Fibroblast of pulmonary artery (primary cell): ENCODE results near the gene SASH1.

ENCODE experiments used
- DNase-seq: peaks from one replicate; pipeline ENCODE4 v3.0.0-alpha.2; 2010; ENCODE audit warnings: low read depth
- H3K4me3 ChIP-seq: replicated peaks from 2 replicates; pipeline ENCODE4 v1.5.1; 2011; ENCODE audit warnings: low read depth, mild to moderate bottlenecking, control low read depth, low read length, moderate library complexity
- TF ChIP-seq, protein P1 (sequence below): IDR thresholded peaks from 2 replicates; pipeline ENCODE4 v1.5.1; 2011; ENCODE audit warnings: mild to moderate bottlenecking, control low read depth, low read length, inconsistent platforms; ENCODE audit errors: missing control alignments

The SASH1 gene

DNA sequence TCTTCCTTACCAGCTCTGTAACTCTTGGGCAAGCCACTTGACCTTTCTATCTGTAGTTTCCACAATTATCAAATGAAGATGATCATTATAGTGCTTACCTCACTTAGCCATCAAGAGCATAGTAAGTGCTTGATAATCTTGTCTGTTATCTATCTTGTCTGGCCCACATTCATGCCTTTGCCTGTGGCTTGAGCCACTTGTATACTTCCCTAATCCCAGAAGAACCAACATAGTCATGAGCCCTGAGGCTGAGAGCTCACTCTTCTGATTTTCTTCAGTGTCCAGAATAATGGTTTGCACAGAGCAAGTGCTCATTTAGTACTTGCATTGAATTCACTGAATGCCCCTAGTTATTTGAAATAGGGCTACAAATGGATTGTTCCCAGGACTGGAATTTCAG is 108.2 kb downstream of the SASH1 start:
- no peak for DNase-seq
- TF ChIP-seq, protein P1, sequence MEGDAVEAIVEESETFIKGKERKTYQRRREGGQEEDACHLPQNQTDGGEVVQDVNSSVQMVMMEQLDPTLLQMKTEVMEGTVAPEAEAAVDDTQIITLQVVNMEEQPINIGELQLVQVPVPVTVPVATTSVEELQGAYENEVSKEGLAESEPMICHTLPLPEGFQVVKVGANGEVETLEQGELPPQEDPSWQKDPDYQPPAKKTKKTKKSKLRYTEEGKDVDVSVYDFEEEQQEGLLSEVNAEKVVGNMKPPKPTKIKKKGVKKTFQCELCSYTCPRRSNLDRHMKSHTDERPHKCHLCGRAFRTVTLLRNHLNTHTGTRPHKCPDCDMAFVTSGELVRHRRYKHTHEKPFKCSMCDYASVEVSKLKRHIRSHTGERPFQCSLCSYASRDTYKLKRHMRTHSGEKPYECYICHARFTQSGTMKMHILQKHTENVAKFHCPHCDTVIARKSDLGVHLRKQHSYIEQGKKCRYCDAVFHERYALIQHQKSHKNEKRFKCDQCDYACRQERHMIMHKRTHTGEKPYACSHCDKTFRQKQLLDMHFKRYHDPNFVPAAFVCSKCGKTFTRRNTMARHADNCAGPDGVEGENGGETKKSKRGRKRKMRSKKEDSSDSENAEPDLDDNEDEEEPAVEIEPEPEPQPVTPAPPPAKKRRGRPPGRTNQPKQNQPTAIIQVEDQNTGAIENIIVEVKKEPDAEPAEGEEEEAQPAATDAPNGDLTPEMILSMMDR, result no peak
- no peak overlapping the region for H3K4me3 ChIP-seq

DNA sequence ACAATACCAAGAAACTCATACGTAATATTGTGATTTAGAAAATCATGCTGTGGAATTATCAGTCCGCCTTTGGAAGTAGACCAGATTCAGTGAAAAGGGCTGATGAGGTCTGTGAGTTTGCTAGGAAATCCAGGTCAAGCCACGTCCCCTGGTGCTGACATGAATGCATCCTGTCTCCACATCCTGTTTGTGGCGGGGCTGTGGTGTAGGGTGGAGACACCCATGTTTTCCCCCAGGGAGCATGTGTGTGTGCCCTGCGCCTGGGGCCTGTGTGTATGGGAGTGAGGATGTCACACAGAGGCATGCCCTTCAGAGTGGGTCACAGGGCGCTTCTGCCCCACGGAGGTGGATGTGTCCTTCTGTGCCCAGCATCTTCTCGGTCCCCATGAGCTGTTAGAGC is 109.1 kb downstream of the SASH1 start:
- H3K4me3 ChIP-seq, result no peak overlapping the region
- DNase-seq, result no peak
- TF ChIP-seq, protein P1, result no peak

DNA sequence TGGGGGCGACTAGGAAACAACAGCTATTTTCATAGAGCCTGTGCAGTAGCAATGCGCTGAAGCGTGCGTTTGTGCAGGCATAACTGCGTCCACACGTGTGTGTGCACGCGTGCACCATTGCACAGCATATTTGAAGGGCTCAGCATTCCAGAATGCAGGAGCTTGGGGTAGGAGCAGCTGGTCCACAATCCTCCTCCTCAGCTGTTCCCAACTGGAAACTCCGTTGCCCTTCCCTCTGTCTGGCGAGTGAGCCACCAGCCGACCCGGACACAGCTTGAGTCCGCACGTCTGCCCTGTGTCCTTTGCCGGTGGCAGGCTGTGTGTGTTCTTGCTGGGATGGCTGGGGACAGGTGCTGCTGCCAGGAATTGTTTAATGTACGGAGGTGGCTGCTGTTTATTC is 110.2 kb downstream of the SASH1 start:
- TF ChIP-seq, protein P1, result no peak
- no peak overlapping the region for H3K4me3 ChIP-seq
- no peak for DNase-seq

DNA sequence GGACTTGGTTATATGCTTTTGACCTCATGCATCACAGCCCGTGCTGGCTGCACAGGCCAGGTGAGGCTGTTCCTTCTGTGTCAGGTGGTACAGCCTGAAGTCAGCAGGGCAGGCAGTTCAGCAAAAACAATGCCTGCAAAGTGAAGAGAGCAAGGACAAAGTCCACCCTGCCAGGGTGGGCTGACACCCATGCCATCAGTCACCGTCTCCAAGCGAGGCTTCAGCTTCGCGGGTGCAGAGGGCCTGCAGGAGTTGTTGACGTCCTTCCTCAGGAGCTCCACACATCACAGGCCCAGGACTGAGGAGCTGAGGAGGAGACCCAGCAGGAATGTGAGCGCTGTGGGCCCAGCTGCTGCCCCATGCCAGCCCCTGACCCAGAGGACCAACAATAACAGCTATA is 111.3 kb downstream of the SASH1 start:
- no peak for DNase-seq
- no peak overlapping the region for H3K4me3 ChIP-seq
- TF ChIP-seq, protein P1, result no peak

DNA sequence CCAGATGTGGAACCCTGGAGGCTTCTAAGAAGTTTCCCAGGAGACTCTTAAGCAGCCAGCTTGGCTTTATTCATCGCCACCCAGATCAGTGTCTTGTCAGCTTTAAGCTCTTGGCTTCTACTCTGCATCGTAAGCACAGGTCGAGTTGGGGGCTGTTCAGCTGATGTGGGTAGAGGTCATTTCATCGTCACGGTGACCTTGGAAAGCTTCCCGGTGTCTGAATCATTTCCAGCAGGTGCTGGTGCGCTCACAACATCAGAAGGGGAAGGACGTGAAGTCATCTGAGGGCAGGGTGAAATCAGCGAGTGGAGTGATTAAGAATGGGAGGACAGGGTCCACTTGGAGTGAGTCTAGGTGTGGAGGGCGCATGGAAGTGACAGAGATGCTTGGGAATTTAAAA is 112.6 kb downstream of the SASH1 start:
- peak; percentile 72 for DNase-seq
- TF ChIP-seq, protein P1, result no peak
- no peak overlapping the region for H3K4me3 ChIP-seq

DNA sequence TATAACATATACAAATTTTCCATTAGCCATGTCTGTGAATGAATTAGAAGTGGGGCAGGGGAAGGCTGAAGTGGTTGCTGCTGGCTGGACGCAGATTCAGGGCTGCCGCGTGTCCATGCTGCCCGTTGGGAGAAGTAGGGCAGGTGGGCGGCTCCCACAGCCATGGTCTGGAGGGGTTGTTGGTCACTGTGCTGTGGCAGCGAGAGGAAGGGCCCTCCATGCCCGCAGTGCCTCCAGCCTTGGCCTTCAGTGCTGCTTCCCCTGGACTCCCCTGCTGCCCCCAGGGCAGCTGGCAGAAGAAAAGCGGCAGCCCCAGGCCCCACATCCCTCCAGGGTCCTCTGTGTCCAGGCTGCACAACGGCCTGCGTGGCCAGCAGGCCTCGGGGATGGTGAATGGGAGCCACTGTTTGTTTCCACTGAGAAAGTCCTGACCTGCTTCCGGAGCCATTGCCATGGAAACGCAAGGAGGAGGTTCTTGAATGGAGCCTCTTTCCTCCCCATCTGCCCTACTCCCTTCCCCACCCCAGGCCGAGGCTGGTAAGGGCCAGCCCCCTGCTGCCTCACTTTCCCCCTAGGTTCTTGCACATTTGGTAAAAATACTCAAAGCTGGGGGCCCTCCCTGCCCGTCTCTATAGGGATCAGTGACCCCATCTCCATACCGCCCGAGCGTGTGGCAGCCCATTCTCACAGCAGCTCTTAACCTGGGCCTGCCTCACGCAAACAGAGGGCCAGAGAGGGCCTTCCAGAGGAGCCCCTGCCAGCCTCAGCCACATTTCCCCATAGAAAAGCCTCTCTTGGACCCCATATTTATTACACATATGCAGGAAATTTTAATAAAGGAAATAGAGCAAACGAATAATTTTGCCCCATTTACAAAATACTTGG is 113.3 kb downstream of the SASH1 start:
- TF ChIP-seq, protein P1, result no peak

More for the DNA sequence above, 113.3 kb downstream of the SASH1 start:
- H3K4me3 ChIP-seq, result no peak overlapping the region
- no peak for DNase-seq
